ENCODE data around the gene AGTRAP. TPM values are rescaled to one million over a fixed set of nuclear protein-coding genes. Genes with fewer than 3 reads are reported as not detected.

The AGTRAP gene
- total RNA-seq, 4 donors from 2014 or later = 9.5 to 32.2 (median 25.5) TPM

- DNase-seq = no peak
- TF ChIP-seq POLR2A (IDR thresholded peaks at IDR 0.05) (no peak), CTCF (IDR thresholded peaks at IDR 0.05) (no peak)
- Histone ChIP-seq H3K27me3 (no peaks in the 10 kb centered on the region), H3K27ac (no peak overlapping the region), H3K9me3 (no peaks in the 10 kb centered on the region), H3K4me3 (no peak overlapping the region), H3K4me1 (no peaks in the 10 kb centered on the region), H3K36me3 (no peaks in the 10 kb centered on the region)
Measured at GRCh38 chr1:11704194-11704529, 31.8 kb upstream of the AGTRAP start.

- TF ChIP-seq CTCF (IDR thresholded peaks at IDR 0.05) (no peak), POLR2A (IDR thresholded peaks at IDR 0.05) (no peak)
- Histone ChIP-seq H3K27ac (no peak overlapping the region), H3K36me3 (no peaks in the 10 kb centered on the region), H3K4me1 (no peaks in the 10 kb centered on the region), H3K27me3 (no peaks in the 10 kb centered on the region), H3K9me3 (no peaks in the 10 kb centered on the region), H3K4me3 (no peak overlapping the region)
- DNase-seq = no peak
Measured at GRCh38 chr1:11704691-11705475, 31.1 kb upstream of the AGTRAP start.

GRCh38 chr1:11705596-11705995 is 30.3 kb upstream of the AGTRAP start:
- Histone ChIP-seq H3K4me1 (no peaks in the 10 kb centered on the region), H3K27me3 (no peaks in the 10 kb centered on the region), H3K36me3 (no peaks in the 10 kb centered on the region), H3K4me3 (no peak overlapping the region), H3K27ac (no peak overlapping the region), H3K9me3 (no peaks in the 10 kb centered on the region)
- DNase-seq = no peak
- TF ChIP-seq POLR2A (IDR thresholded peaks at IDR 0.05) (no peak), CTCF (IDR thresholded peaks at IDR 0.05) (no peak)

- Histone ChIP-seq H3K27ac (no peak overlapping the region), H3K4me3 (no peak overlapping the region), H3K4me1 (no peaks in the 10 kb centered on the region), H3K36me3 (no peaks in the 10 kb centered on the region), H3K9me3 (no peaks in the 10 kb centered on the region), H3K27me3 (no peaks in the 10 kb centered on the region)
- no peak for DNase-seq
- TF ChIP-seq POLR2A (IDR thresholded peaks at IDR 0.05) = no peak
Measured at GRCh38 chr1:11706292-11706691, 29.6 kb upstream of the AGTRAP start.

DNA sequence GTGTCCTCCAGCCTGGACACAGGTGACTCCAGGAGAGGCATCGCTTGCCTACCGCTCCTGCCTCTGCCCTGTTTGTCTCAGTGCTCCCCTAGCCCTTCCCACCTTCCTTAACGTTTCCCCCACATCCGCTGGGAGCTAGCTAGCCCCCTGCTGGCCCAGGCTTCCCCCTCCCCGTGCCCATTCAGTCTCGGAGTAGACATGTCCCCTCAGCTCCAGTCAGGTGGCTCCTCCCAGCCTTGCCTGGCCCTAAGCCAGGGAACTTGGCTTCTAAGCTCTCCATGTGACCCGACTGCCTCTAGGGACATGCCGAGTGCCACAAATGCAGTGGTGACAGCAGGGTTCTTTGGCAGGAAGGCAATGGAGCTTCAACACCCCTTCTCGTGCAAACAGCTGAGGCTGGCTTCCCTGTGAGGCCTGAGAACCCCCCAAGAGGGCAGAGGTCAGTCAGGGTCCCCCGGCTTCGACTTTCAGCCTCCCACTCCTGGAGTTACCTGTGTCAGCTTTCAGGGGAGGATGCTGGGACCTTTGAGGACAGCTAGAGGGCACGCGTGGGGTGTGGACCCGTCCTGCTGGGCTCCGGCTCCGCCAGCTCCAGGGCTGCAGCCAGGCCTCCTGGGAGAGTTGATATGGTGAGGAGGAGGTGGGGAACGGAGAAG is 28.2 kb upstream of the AGTRAP start:
- Histone ChIP-seq H3K4me3 (no peak overlapping the region), H3K9me3 (no peaks in the 10 kb centered on the region)

More for the DNA sequence above, 28.2 kb upstream of the AGTRAP start:
- Histone ChIP-seq H3K27ac (no peak overlapping the region), H3K27me3 (no peaks in the 10 kb centered on the region), H3K4me1 (no peaks in the 10 kb centered on the region), H3K36me3 (no peaks in the 10 kb centered on the region)
- TF ChIP-seq CTCF (IDR thresholded peaks at IDR 0.05) (no peak), POLR2A (IDR thresholded peaks at IDR 0.05) (no peak)
- no peak for DNase-seq
